ENCODE data around the gene WDFY3. TPM values are rescaled to one million over a fixed set of nuclear protein-coding genes. Genes with fewer than 3 reads are reported as not detected.

Gene WDFY3
- total and polyA plus RNA-seq, 12 donors, result 4.9 to 68.9 (median 51.1) TPM

GRCh38 chr4:84877051-84877833 is 89.2 kb downstream of the WDFY3 start:
- Histone ChIP-seq H3K4me1 (peaks cover 0 to 16% (median 0%) of the 10 kb centered on the region in 9 donors), H3K36me3 (peaks cover 0 to 19% (median 0%) of the 10 kb centered on the region in 9 donors), H3K27ac (no peak overlapping the region), H3K9me3 (peaks cover 0 to 4% (median 0%) of the 10 kb centered on the region in 11 donors), H3K4me3 (no peak overlapping the region), H3K27me3 (no peaks in the 10 kb centered on the region)
- WGBS, 2 donors, result 81 to 84% methylated on average over 5 of the region's 5 CpGs
- TF ChIP-seq CTCF (IDR thresholded peaks at IDR 0.05), result no peak
- DNase-seq (no peak), ATAC-seq (peak in 1 of 8 donors; percentile 50)
- intact Hi-C loops (cut with DNase I), result no loop called here

- ATAC-seq (no peak), DNase-seq (no peak)
- Histone ChIP-seq H3K27me3 (no peaks in the 10 kb centered on the region), H3K27ac (no peak overlapping the region), H3K9me3 (peaks cover 0 to 5% (median 0%) of the 10 kb centered on the region in 11 donors), H3K36me3 (peaks cover 0 to 15% (median 0%) of the 10 kb centered on the region in 9 donors), H3K4me1 (peaks cover 0 to 17% (median 0%) of the 10 kb centered on the region in 9 donors), H3K4me3 (no peak overlapping the region)
- no peak for TF ChIP-seq CTCF (IDR thresholded peaks at IDR 0.05)
- 79 to 81% methylated on average over 4 of the region's 4 CpGs for WGBS, 2 donors
- intact Hi-C loops (cut with DNase I), result no loop called here
These were observed 90.7 kb downstream of the WDFY3 start for GRCh38 chr4:84875636-84876371.

- 96 to 99% methylated on average over 3 of the region's 3 CpGs for WGBS, 2 donors
- H3K9me3 ChIP-seq, result peaks cover 0 to 6% (median 0%) of the 10 kb centered on the region in 11 donors
- no peak overlapping the region for H3K27ac ChIP-seq
- peaks cover 0 to 14% (median 0%) of the 10 kb centered on the region in 9 donors for H3K36me3 ChIP-seq
- H3K4me1 ChIP-seq, result peaks cover 0 to 24% (median 0%) of the 10 kb centered on the region in 9 donors
- ATAC-seq (no peak), DNase-seq (no peak)
- TF ChIP-seq CTCF (IDR thresholded peaks at IDR 0.05), result no peak
- no peak overlapping the region for H3K4me3 ChIP-seq
- no peaks in the 10 kb centered on the region for H3K27me3 ChIP-seq
- intact Hi-C loops (cut with DNase I), result no loop called here
These were observed 91.9 kb downstream of the WDFY3 start for GRCh38 chr4:84874619-84875018.

GRCh38 chr4:84870398-84871163 is 95.9 kb downstream of the WDFY3 start:
- ATAC-seq, result peak in 3 of 8 donors; percentile 37 to 50 (median 50)
- intact Hi-C loops (cut with DNase I), result no loop called here

More at GRCh38 chr4:84870398-84871163, 95.9 kb downstream of the WDFY3 start:
- Histone ChIP-seq H3K4me1 (peaks cover 0 to 9% (median 0%) of the 10 kb centered on the region in 9 donors), H3K36me3 (peaks cover 0 to 14% (median 0%) of the 10 kb centered on the region in 9 donors), H3K27ac (no peak overlapping the region), H3K4me3 (no peak overlapping the region), H3K27me3 (no peaks in the 10 kb centered on the region), H3K9me3 (peaks cover 0 to 6% (median 0%) of the 10 kb centered on the region in 11 donors)
- no peak for DNase-seq
- 84 to 96% methylated on average over 2 of the region's 2 CpGs for WGBS, 2 donors
- no peak for TF ChIP-seq CTCF (IDR thresholded peaks at IDR 0.05)

Data from heart right ventricle (tissue), 16 donors.